ENCODE measurements around the gene SPSB1.
"Not testable (repeated sequence)": the region's sequence is repeated elsewhere in the genome, so short reads cannot be mapped to it uniquely, and the experiment has no call there.

Gene SPSB1

DNA sequence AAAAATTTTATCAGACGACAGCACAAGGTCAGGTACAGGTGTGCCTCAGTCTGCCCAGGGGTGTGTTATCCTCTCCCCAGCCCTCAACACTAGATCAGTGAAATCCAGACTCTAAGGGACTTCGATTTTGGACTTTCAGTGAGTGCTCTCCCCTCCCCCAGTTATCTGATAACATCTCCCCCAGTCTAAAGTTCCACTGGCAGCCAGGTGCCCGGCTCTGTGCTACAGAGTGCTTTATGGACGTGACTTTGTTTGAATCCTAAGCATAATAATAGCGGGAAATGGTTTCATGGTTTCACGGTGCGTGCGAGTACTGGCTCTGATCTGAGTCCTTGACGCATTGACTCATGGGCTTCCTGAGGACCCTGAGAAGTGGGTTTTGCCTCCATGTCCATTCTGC is 3.2 kb downstream of the SPSB1 start:
- H3K4me3 ChIP-seq (ENCODE audit: low read length): no peak overlapping the region
- no peak for DNase-seq (ENCODE audit: low read depth, low spot score)

DNA sequence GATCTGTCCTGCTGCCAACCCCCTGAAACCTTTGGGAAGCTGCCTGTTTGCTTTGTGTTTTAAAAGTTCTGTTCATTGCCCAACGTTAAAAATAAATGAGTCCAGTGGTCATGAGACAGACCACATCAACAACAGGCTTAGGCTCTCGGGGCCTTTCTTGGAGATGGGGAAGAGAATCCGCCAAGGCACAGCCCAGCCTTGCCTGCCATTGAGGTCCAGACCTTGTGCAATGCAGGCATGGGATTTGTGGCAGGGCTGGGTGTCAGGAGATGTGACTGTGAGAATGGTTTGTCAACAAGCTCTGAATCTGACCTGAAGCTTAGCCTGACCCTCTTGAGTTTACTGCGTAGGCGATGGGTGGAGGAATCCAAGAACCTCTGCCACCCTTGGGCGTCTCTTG is 4.2 kb downstream of the SPSB1 start:
- no peak for DNase-seq (ENCODE audit: low read depth, low spot score)
- H3K4me3 ChIP-seq (ENCODE audit: low read length): no peak overlapping the region

DNA sequence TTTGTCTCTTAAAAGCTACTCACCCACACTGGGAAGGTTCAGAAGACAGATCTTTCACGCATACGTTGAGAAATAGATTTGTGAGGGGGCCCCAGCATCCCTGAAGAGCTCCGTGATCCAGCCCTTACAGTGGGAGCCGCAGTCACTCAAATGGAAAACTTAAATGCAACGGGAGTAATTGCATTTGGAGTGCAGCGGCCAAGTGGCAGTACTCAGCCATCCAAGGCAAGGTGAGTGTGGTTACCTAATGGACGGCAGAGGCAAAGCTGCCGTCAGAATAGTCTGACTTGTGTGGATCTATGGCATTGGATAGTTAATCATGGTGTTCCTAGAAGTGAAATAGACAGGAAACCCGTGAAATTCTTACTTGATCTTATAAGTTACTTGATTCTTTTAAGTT is 5.1 kb downstream of the SPSB1 start:
- no peak overlapping the region for H3K4me3 ChIP-seq (ENCODE audit: low read length)
- no peak for DNase-seq (ENCODE audit: low read depth, low spot score)

DNA sequence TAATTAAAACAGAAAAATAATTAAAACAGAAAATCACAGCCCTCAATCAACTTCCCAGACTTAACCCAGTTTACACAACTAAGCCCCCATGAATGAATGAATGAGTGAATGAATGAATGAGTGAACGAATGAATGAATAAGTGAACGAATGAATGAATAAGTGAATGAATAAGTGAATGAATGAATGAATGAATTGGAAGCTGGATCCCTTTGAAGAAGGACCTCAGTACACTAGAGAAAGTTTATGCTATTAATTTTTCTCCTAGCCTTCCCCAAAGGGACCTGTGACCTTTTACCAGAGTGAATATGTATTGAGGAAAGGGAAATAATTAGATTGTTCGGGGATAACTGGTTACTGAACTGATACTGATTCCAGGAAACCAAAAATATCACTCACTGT is 5.6 kb downstream of the SPSB1 start:
- H3K4me3 ChIP-seq (ENCODE audit: low read length): no peak overlapping the region
- no peak for DNase-seq (ENCODE audit: low read depth, low spot score)

DNA sequence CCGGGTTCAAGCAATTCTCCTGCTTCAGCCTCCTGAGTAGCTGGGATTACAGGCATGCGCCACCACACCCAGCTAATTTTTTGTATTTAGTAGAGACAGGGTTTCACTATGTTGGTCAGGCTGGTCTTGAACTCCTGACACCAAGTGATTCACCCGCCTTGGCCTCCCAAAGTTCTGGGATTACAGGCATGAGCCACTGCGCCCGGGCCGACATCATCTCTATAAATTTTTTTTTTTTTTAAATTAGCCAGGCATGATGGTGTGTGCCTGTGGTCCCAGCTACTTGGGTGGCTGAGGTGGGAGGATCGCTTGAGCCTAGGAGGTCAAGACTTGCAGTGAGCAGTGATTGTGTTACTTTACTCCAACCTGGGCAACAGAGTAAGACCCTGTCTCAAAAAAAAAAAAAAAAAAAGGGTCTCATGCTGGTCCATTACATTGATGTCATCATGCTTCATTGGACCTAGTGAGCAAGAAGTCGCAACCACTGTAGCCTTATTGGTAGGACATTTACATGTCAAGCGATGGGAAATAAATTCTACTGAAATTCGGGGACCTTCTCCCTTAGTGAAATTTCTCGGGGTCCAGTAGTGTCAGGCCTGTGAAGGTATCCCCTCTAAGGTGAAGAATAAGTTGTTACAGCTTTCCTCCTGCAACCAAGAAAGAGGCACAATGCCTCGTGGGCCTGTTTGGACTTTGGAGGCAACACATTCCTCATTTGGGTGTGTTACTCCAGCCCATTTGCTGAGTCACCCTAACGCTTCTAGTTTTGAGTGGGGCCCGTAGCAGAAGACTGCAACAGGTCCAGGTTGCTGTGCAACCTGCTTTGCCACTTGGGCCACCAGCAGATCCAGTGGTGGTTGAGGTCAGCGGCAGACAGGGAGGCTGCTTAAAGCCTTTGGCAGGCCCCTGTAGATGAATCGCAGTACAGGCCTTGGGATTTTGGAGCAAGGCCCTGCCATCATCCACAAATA is 7.2 kb downstream of the SPSB1 start:
- DNase-seq (ENCODE audit: low read depth, low spot score): not testable (repeated sequence)

DNA sequence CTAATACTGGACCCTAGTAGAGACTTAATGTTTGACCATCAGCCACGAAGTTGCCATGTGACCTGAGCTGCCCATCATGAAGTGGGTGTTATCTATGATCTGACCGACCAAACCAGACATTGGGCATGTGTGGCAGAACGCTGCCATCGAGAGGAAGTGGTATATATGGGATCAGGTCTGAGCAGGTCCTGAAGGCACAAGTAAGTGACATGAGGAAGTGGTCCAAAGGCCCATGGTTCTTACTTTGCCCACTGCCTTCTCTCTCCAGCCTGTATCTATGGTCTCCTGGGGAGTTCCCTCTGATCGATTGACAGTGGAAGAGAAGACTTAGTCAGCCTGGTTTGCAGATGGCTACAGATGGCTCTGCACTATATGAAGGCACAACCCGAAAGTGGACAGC is 7.9 kb downstream of the SPSB1 start:
- DNase-seq (ENCODE audit: low read depth, low spot score): no peak
- H3K4me3 ChIP-seq (ENCODE audit: low read length): no peak overlapping the region

More for the DNA sequence above, 7.2 kb downstream of the SPSB1 start:
- not testable (repeated sequence) for H3K4me3 ChIP-seq (ENCODE audit: low read length)

DNA sequence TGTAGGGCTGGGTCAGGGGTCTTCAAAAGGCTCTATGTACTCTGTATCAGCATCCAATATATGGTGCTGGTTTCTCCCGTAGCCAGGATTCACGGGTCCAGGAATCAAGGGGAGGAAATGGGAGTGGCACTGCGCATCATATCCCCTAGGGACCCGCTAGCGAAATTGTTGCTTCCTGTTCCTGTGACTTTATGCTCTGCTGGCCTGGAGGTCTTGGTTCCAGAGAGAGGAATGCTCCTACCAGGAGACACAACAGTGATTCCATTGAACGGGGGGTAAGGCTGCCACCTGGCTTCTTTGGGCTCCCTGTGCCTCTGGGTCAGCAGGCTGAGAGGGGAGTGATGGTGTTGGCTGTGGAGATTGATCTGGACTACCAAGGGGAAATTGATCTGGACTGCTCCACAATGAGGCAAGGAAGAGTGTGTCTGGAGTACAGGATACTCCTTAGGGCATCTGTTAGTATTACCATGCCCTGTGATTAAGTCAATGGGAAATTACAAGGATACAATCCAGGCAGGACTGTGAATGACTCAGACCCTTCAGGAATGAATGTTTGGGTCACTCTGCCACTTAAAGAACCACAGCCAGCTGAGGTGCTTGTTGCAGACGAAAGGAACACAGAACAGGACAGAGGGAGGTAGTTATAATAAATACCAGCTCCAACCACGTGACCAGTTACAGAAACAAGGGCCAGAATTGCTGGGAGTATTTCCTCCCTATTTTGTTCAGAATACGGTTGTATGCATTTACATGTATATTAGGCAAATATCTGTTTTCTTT is 10.2 kb downstream of the SPSB1 start:
- no peak overlapping the region for H3K4me3 ChIP-seq (ENCODE audit: low read length)
- no peak for DNase-seq (ENCODE audit: low read depth, low spot score)

DNA sequence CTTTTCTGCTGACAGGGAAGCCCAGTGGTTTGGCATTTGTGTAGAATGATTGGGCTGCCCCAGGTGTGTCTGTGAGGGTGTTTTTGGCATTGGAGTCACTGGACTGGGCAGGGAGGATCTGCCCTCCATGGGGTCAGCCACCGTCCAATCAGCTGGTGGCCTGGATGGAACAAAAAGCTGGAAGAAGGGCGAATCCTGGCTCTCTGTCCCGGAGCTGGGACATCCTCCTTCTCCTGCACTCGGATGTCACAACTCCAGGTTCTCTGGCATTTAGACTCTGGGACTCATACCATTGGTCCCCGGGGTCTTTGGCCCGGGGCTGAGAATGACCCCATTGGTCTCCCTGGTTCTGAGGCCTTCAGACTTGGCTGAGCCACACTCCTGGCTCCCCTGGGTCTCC is 11.2 kb downstream of the SPSB1 start:
- no peak for DNase-seq (ENCODE audit: low read depth, low spot score)

DNA sequence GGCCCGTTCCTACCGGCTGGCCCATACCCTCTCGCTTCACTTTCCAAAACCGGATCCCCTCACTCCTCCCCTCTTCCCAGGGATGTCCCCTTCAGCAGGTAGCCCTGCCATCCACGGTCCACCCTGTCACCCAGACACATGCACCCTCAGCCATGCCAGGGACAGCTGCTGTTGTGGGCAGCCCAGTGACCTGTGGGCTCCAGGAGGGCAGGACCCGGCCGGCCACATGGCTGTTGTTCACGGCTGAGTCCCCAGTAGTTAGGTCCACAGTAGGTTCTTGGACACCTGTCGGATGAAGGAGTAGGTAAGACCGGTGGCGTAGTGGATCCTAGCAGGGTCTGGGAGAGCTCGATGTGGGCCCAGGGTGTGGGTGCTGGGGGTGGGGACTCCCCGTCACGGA is 12.5 kb downstream of the SPSB1 start:
- DNase-seq (ENCODE audit: low read depth, low spot score): no peak
- H3K4me3 ChIP-seq (ENCODE audit: low read length): no peak overlapping the region

More for the DNA sequence above, 11.2 kb downstream of the SPSB1 start:
- H3K4me3 ChIP-seq (ENCODE audit: low read length): no peak overlapping the region

DNA sequence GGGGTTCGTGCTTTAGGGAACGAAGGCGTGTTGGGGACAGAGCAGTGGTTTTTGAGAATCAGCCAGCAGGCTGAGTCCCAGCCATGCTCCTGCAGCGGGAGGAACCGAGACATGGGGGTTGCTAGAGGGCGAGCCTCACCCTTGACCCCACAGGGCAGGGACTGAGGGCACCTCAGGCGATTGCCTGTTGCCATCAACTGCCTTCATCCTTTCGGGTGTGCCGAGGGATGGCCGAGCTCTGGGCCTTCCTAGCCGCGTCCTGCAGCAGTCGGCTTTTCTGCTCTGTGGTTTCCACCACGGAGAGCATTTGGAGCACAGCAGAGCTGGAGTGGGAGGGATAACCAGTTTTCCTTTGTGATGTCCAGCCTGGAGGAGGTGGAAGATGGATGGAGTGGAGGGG is 13.3 kb downstream of the SPSB1 start:
- DNase-seq (ENCODE audit: low read depth, low spot score): no peak
- no peak overlapping the region for H3K4me3 ChIP-seq (ENCODE audit: low read length)

DNA sequence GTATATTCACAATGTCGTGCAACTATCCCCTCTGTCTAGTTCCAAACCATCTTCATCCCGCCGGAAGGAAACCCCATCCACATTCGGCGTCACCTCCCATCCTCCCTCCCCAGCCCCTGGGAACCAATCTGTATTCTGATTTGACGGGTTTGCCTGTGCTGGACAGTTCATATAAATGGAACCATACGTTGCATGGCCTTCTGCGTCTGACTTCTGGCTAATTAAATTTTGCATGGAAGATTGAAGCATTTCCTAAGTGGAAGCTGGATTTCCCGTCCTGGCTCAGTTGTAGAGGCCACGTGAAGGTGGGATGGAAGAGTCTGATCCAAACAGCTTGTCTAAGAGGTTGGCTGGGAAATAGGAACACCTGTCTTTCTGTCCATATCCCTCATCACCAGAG is 14.6 kb downstream of the SPSB1 start:
- no peak overlapping the region for H3K4me3 ChIP-seq (ENCODE audit: low read length)
- no peak for DNase-seq (ENCODE audit: low read depth, low spot score)

DNA sequence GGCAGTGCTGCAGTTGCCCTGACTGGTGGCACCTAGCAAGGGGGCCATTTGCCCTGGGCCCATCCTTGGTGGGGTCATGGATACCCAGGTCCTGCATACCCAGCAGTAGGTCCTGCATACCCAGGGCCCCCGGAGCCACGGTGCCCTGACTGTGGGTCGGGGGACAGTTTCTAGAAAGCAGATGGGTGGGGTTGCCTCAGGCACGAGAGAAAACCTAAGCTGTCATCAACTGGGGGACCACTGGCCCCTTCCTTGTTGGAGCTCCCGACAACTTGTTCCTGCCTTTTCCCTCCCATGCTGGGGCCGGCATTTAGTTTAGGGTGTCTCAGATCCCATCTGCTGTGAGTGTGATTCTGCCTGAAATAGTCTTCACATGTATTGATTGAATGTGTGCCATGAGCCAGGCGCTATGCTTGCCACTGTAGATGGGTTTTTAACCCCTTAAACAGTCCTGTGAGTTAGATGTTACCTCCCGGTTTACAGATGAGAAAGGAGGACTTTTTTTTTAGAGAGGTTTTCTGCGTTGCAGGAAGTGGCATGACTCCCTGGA is 15.6 kb downstream of the SPSB1 start:
- DNase-seq (ENCODE audit: low read depth, low spot score): no peak
- H3K4me3 ChIP-seq (ENCODE audit: low read length): no peak overlapping the region

DNA sequence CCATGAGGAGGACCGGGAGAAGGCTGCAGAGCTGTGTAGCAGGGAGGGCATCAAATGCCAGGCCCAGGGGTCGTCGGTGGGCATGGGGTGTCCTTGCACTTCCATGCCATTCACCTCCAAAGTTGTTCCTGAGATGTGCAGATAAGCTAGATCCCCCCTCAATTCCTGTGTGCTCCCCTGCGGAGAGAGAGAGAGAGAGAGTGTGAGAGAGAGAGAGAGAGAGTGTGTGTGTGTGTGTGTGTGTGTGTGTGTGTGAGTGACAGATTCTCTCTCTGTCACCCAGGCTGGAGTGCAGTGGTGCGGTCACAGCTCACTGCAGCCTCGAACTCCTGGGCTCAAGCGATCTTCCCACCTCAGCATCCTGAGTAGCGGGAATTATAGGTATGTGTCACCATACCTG is 16.4 kb downstream of the SPSB1 start:
- no peak overlapping the region for H3K4me3 ChIP-seq (ENCODE audit: low read length)
- DNase-seq (ENCODE audit: low read depth, low spot score): no peak

DNA sequence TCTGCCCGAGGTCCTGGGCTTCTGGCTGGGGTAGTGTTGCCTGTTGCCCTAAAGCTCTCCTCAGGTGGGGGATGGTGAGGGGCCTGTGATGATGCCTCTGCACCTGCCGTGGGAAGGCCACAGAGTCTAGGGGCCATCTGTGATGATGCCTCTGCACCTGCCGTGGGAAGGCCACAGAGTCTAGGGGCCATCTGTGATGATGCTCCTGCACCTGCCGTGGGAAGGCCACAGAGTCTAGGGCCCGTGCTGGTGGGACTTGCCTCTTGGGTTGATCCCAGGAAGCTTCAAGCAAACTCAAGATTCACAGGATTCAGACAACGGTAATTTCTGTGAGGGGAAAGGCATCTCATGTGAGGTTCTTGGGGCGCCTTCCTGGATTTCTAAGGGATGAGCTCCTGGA is 17.3 kb downstream of the SPSB1 start:
- DNase-seq (ENCODE audit: low read depth, low spot score): no peak
- H3K4me3 ChIP-seq (ENCODE audit: low read length): no peak overlapping the region

DNA sequence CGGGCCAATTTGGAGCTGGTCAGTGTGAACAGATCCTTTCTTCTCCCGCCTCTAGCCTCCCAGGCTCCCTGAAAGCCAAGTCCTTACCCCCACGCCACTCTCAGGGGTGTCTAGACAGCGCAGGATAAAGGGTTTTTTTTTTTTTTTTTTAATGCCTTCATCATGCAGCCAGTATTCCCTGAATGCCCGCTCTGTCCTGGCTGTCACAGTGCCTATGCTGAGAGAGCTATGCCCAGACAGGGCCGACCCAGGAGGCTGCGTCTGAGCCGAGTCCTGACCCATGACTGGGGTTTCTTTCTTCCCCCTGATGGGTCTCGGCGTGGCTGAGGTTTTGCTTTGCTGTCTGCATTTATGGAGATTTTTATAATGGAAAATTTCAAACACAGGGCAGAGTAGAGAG is 18.3 kb downstream of the SPSB1 start:
- DNase-seq (ENCODE audit: low read depth, low spot score): no peak
- H3K4me3 ChIP-seq (ENCODE audit: low read length): no peak overlapping the region

DNA sequence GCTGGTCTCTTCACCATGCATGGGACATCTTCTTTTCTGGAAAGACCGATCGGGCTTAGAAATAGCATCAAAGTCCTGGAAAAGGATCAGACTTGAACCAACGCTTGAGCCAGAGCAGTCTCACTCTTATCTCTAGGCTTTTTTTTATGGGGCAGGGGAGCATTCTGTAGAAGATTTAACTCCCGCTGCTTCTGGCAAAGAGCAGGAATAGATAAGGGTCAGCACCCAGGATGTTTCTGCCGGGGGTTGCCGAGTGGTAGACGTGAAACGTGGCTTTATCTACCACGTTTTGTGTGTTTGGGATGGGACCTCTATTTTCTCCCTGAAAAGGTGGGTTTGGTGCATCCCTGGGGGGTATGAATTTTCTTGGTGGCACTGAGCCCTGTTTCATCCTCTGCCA is 18.8 kb downstream of the SPSB1 start:
- no peak overlapping the region for H3K4me3 ChIP-seq (ENCODE audit: low read length)
- DNase-seq (ENCODE audit: low read depth, low spot score): no peak

DNA sequence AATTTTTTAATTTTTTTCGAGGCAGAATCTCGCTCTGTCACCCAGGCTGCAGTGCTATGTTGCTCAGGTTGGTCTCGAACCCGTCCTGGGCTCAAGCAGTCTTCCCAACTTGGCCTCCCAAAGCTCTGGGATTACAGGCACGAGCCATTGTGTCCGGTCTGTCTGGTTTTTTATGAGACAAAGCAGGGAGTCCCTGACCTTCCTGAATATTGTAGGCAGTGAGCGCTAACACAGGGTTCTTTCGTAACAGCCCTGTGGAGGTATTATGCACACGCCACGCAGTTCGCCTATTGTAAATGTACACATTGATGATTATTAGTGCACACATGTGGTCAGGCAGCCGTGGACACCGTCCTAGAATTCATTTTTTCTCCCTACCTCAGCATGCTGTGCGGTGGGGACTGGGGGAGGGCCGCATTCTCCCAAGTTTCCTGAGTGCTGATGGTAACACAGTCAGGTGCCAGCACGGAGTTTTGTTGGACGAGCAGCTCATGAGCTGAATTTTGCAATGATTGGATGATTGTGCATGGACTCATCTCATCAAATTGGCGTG is 19.6 kb downstream of the SPSB1 start:
- DNase-seq (ENCODE audit: low read depth, low spot score): no peak
- no peak overlapping the region for H3K4me3 ChIP-seq (ENCODE audit: low read length)

DNA sequence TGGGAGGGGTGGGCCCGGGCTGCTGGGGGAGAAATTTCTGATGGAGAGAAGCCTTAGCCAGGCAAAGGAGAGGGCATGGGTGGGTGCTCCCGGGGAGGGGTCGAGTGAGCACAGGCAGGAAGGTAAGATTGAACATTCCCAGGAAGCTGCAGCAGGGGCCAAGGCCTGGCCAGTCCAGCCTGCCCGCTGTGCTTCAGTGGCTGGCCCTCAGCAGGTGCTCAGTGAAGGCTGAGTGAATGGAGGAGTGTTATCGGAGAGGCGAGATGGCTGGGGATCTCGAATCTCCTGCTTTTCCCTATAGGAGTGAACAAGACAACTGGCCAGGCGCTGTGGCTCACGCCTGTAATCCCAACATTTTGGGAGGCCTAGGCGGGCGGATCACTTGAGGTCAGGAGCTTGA is 20.9 kb downstream of the SPSB1 start:
- H3K4me3 ChIP-seq (ENCODE audit: low read length): no peak overlapping the region
- no peak for DNase-seq (ENCODE audit: low read depth, low spot score)

DNA sequence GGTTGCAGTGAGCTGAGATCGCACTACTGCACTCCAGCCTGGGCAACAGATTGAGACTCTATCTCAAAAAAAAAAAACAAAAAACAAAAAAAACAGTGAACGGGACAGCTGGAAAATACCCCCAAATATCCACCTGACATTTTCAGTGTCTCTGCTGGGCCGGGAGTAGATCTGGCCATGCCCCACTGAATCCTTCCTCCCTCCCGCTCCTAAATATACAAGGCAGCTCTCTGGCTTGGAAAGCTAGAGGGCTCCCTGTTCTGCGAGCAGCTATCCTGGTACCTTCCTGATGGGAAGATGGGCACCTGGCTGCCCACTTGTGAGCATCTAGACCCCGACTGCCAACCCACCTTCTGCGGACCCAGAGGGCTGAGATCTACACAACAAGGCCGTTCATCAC is 21.4 kb downstream of the SPSB1 start:
- H3K4me3 ChIP-seq (ENCODE audit: low read length): no peak overlapping the region
- DNase-seq (ENCODE audit: low read depth, low spot score): no peak

Data from Jurkat, Clone E6-1 (cell line).